Mononuclear cell (primary cell): ENCODE measurements around the gene CTNNA3. TPM values are rescaled to one million over a fixed set of nuclear protein-coding genes. Genes with fewer than 3 reads are reported as not detected.

ENCODE experiments used
- H3K27me3 ChIP-seq: 2 replicates; pipeline ENCODE4 v1.6.0; 2011; ENCODE audit warnings: low read length, control low read depth; ENCODE audit not compliant: insufficient read depth
- H3K4me1 ChIP-seq: 2 replicates; pipeline ENCODE4 v1.5.1; 2011; ENCODE audit warnings: mild to moderate bottlenecking, low read length, control low read depth; ENCODE audit not compliant: insufficient read depth
- H3K4me3 ChIP-seq: 2 replicates; pipeline ENCODE4 v1.5.1; 2011; ENCODE audit warnings: mild to moderate bottlenecking, low read length, moderate library complexity
- H3K9me3 ChIP-seq: 2 replicates; pipeline ENCODE4 v1.5.1; 2011; ENCODE audit warnings: low read depth, mild to moderate bottlenecking, control low read depth, low read length
- total RNA-seq: library from RNA; depleted of rRNA; stranded (reverse); fragments of >200 nt; gene quantifications from one replicate; pipeline ENCODE4 v1.2.3, GENCODE V29; 2012

The CTNNA3 gene
- total RNA-seq, 1 donor, result 0.42 TPM

- H3K9me3 ChIP-seq, result no peaks in the 10 kb centered on the region
- no peak overlapping the region for H3K4me3 ChIP-seq
- no peaks in the 10 kb centered on the region for H3K27me3 ChIP-seq
- H3K4me1 ChIP-seq, result no peaks in the 10 kb centered on the region
Observed at GRCh38 chr10:66767707-66768106, 928.3 kb downstream of the CTNNA3 start.

GRCh38 chr10:66762218-66762729, 933.7 kb downstream of the CTNNA3 start:
- no peaks in the 10 kb centered on the region for H3K9me3 ChIP-seq
- no peaks in the 10 kb centered on the region for H3K27me3 ChIP-seq
- H3K4me3 ChIP-seq, result no peak overlapping the region
- H3K4me1 ChIP-seq, result no peaks in the 10 kb centered on the region

- Histone ChIP-seq H3K4me1 (no peaks in the 10 kb centered on the region), H3K4me3 (no peak overlapping the region), H3K27me3 (no peaks in the 10 kb centered on the region), H3K9me3 (no peaks in the 10 kb centered on the region)
Observed at GRCh38 chr10:66760941-66761340, 935.1 kb downstream of the CTNNA3 start.

- no peaks in the 10 kb centered on the region for H3K4me1 ChIP-seq
- no peak overlapping the region for H3K4me3 ChIP-seq
- no peaks in the 10 kb centered on the region for H3K9me3 ChIP-seq
- H3K27me3 ChIP-seq, result no peaks in the 10 kb centered on the region
Observed at GRCh38 chr10:66755474-66755873, 940.5 kb downstream of the CTNNA3 start.

GRCh38 chr10:66752714-66753113, 943.3 kb downstream of the CTNNA3 start:
- H3K4me1 ChIP-seq, result no peaks in the 10 kb centered on the region
- no peaks in the 10 kb centered on the region for H3K27me3 ChIP-seq
- H3K4me3 ChIP-seq, result no peak overlapping the region
- H3K9me3 ChIP-seq, result no peaks in the 10 kb centered on the region

DNA sequence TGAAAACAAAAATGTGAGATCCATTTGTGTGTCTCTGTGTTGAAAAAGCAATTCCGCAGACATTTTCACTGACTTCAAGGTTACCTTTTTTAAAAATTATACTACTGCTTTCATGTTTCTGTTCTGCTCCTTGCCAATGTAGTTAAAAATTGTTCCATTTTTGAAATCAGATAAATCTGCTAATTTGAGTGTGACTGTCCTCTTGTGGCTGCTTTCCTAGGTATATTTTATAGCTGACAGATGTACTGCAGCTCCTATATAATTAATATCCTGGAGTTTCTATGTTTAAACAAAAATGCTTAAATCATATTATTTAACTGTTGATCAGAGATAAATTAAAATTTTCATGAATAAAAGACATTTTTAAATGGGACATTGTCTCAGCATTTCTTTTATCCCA, 947.8 kb downstream of the CTNNA3 start:
- no peak overlapping the region for H3K4me3 ChIP-seq
- no peaks in the 10 kb centered on the region for H3K4me1 ChIP-seq
- H3K9me3 ChIP-seq, result no peaks in the 10 kb centered on the region
- no peaks in the 10 kb centered on the region for H3K27me3 ChIP-seq

DNA sequence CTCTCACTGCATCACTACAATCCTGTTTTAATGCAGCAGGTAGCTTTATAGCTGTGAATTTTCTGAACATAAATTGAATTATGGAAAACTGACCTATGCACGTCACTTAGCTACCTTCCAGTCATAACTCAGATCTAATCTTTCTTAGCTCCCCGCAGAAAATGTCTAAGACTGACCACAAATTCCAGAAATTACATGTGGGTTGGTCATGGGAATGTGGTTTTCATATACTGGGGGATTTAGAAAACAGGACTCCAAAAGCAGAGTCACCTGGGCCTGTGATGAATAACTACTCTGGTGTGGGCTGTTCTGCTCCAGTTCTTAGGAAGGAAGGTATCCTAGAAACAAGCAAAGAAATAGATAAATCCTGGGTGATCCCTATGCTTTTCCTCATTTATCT, 948.5 kb downstream of the CTNNA3 start:
- H3K9me3 ChIP-seq, result no peaks in the 10 kb centered on the region
- no peaks in the 10 kb centered on the region for H3K27me3 ChIP-seq
- H3K4me3 ChIP-seq, result no peak overlapping the region
- no peaks in the 10 kb centered on the region for H3K4me1 ChIP-seq

DNA sequence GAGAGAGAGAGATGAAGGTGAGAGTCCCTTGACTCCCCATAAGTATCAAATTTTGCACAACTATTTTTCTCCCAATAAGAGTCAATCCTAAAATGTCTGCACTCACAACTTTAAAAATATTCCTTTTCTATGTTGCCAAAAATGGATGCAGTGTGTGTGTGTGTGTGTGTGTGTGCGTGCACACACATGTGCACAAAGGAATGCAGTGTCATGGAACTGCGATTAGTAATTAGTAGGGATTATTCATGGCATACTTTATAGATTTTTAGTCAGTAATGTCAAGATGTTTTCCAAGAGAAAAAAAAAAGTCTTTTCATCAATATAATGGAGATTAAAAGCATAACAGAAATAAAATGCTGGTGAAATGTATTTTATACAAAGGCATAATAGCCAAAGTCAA, 949.3 kb downstream of the CTNNA3 start:
- Histone ChIP-seq H3K4me3 (no peak overlapping the region), H3K9me3 (no peaks in the 10 kb centered on the region), H3K27me3 (no peaks in the 10 kb centered on the region), H3K4me1 (no peaks in the 10 kb centered on the region)

GRCh38 chr10:66746246-66746645, 949.7 kb downstream of the CTNNA3 start:
- Histone ChIP-seq H3K9me3 (no peaks in the 10 kb centered on the region), H3K4me3 (no peak overlapping the region), H3K27me3 (no peaks in the 10 kb centered on the region), H3K4me1 (no peaks in the 10 kb centered on the region)

DNA sequence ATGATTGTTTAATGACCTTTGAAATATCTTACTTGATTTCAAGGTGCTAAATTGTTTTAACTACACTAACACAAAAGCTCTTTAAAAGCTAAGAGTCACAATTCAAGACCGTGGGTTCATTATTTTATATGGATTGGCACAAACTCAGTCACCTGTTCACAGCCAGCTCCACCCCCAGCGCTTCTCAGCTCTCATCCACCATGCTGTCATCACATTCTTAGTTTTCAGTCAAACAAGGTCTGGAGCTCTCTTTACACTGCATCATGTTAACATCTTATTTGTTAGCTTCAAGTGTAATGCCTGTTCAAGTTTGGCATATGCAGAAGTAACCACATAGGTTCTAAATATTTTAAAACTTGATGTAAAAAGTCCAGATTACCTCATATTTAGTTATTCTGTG, 951.1 kb downstream of the CTNNA3 start:
- no peaks in the 10 kb centered on the region for H3K9me3 ChIP-seq
- no peaks in the 10 kb centered on the region for H3K27me3 ChIP-seq
- H3K4me3 ChIP-seq, result no peak overlapping the region
- H3K4me1 ChIP-seq, result no peaks in the 10 kb centered on the region

GRCh38 chr10:66737241-66737640, 958.8 kb downstream of the CTNNA3 start:
- no peaks in the 10 kb centered on the region for H3K9me3 ChIP-seq
- H3K27me3 ChIP-seq, result no peaks in the 10 kb centered on the region
- H3K4me1 ChIP-seq, result no peaks in the 10 kb centered on the region
- no peak overlapping the region for H3K4me3 ChIP-seq

DNA sequence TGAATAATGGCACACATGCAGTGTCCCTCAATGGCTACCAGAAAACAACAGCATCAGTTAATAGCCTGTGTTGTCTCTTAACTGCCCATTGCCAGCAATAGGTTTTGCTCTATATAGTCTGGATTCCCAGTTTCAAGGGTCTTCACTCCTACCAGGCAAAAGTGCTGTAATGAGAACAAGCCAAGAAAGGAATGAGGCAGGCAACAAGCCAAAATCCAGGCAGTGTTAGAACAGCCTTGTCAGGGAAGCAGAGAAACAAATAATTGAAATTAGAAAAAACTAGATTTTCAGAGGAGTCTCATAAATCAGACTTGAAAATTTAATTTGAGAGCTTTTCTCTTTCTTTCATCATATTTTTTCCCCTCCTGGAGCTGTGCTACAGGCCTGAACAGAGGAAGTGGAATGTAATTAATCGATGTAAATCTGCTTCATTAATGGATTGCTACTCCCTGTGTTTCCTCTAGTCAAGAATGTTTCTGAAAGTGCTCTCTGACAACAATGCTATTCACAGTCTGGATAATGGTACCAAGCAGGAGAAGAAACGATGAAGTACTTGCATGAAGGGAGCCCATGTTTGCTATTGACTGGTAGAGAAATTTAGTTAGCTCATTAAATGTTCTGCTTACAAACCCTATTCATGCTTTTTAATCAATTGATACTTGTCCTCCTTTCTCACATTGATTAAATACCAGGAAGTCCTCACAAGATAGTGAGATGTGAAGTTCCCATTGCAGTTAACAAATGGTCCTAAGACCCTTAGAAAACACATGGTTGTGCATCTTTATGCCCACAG, 972.2 kb downstream of the CTNNA3 start:
- Histone ChIP-seq H3K27me3 (no peaks in the 10 kb centered on the region), H3K4me3 (no peak overlapping the region), H3K9me3 (no peaks in the 10 kb centered on the region), H3K4me1 (no peaks in the 10 kb centered on the region)

GRCh38 chr10:66719483-66719882, 976.5 kb downstream of the CTNNA3 start:
- no peaks in the 10 kb centered on the region for H3K9me3 ChIP-seq
- no peaks in the 10 kb centered on the region for H3K27me3 ChIP-seq
- no peak overlapping the region for H3K4me3 ChIP-seq
- no peaks in the 10 kb centered on the region for H3K4me1 ChIP-seq

- Histone ChIP-seq H3K4me3 (no peak overlapping the region), H3K4me1 (no peaks in the 10 kb centered on the region), H3K9me3 (no peaks in the 10 kb centered on the region), H3K27me3 (no peaks in the 10 kb centered on the region)
Observed at GRCh38 chr10:66717231-66717981, 978.6 kb downstream of the CTNNA3 start.

- H3K9me3 ChIP-seq, result no peaks in the 10 kb centered on the region
- H3K4me1 ChIP-seq, result no peaks in the 10 kb centered on the region
- H3K4me3 ChIP-seq, result no peak overlapping the region
- no peaks in the 10 kb centered on the region for H3K27me3 ChIP-seq
Observed at GRCh38 chr10:66714741-66715140, 981.3 kb downstream of the CTNNA3 start.
